Muscle layer of colon (tissue), 2 donors: Measurements from ENCODE around the gene GABRD.

Source experiments
- H3K27ac ChIP-seq: one replicate; pipeline ENCODE4 v1.7.0; 2013; ENCODE audit warnings: low read depth, mild to moderate bottlenecking, low read length, moderate library complexity
- H3K27me3 ChIP-seq, 2 donors: one replicate each; pipeline ENCODE4 v1.7.0; 2013; ENCODE audit warnings: low read length in 2 of 2, mild to moderate bottlenecking in 2 of 2; ENCODE audit not compliant: insufficient read depth in 2 of 2, control insufficient read depth in 1 of 2
- H3K36me3 ChIP-seq: one replicate; pipeline ENCODE4 v1.7.0; 2013; ENCODE audit warnings: mild to moderate bottlenecking, low read length; ENCODE audit not compliant: insufficient read depth
- H3K4me1 ChIP-seq: one replicate; pipeline ENCODE4 v1.7.0; 2013; ENCODE audit warnings: mild to moderate bottlenecking, low read length; ENCODE audit not compliant: insufficient read depth
- H3K4me3 ChIP-seq, 2 donors: one replicate each; pipeline ENCODE4 v1.7.0; 2013; ENCODE audit warnings: low read length in 2 of 2, low read depth in 1 of 2, mild to moderate bottlenecking in 1 of 2, moderate library complexity in 1 of 2
- H3K9ac ChIP-seq: one replicate; pipeline ENCODE4 v1.7.0; 2013; ENCODE audit warnings: low read length
- H3K9me3 ChIP-seq: one replicate; pipeline ENCODE4 v1.7.0; 2013; ENCODE audit warnings: mild to moderate bottlenecking, low read length
- donor health status: abdominal sarcoma.
- donor health status: Adenocarcinoma of cecum.

GABRD gene

GRCh38 chr1:2046174-2046917 lies 27.2 kb downstream of the GABRD start:
- no peak overlapping the region for H3K27ac ChIP-seq
- H3K36me3 ChIP-seq: no peaks in the 10 kb centered on the region
- no peaks in the 10 kb centered on the region for H3K9me3 ChIP-seq
- no peak overlapping the region for H3K9ac ChIP-seq
- peaks cover 6 to 60% of the 10 kb centered on the region in 2 donors for H3K27me3 ChIP-seq
- H3K4me1 ChIP-seq: peaks cover 6% of the 10 kb centered on the region
- H3K4me3 ChIP-seq: no peak overlapping the region

DNA sequence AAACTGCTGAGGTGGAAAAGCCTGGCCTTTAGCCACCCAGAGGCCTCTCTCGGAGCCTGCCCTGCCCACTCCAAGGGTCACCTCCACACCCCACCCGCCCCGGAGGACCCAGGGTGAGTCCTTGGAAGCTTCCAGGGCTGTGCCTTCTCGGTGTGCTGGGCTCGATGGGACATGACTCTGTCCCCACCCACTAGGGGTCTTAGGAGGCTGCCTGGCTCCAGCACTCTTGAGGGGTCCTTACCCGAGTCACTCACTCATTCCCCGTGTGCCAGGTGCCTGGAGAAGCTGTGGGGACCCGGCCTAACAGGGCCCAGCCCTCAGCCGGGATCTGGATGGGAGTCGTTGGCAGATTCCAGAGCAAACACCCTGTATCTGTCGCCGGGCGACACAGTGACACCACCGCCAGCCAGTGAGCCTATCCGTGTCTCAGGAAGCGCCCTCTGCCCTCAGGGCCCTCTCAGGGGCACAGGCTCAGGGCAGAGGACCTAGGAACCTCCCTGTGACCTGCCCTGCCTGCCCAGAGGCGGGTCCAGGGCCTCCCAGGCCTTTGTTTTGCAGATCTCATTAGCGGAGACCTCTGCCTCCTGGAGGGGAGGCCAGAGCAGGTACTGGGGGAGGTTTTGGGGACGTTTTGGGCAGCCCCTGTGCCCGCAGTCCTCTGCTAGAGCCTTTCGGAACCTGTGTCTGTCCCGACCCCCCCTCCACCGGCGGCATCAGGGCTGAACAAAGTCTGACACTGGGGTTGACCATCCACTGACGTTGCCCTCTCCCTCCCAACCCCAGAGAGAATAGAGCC lies 28.0 kb downstream of the GABRD start:
- Histone ChIP-seq H3K9me3 (no peaks in the 10 kb centered on the region), H3K36me3 (no peaks in the 10 kb centered on the region), H3K27me3 (peaks cover 6 to 67% of the 10 kb centered on the region in 2 donors), H3K4me3 (no peak overlapping the region), H3K27ac (no peak overlapping the region), H3K9ac (no peak overlapping the region), H3K4me1 (peaks cover 6% of the 10 kb centered on the region)

DNA sequence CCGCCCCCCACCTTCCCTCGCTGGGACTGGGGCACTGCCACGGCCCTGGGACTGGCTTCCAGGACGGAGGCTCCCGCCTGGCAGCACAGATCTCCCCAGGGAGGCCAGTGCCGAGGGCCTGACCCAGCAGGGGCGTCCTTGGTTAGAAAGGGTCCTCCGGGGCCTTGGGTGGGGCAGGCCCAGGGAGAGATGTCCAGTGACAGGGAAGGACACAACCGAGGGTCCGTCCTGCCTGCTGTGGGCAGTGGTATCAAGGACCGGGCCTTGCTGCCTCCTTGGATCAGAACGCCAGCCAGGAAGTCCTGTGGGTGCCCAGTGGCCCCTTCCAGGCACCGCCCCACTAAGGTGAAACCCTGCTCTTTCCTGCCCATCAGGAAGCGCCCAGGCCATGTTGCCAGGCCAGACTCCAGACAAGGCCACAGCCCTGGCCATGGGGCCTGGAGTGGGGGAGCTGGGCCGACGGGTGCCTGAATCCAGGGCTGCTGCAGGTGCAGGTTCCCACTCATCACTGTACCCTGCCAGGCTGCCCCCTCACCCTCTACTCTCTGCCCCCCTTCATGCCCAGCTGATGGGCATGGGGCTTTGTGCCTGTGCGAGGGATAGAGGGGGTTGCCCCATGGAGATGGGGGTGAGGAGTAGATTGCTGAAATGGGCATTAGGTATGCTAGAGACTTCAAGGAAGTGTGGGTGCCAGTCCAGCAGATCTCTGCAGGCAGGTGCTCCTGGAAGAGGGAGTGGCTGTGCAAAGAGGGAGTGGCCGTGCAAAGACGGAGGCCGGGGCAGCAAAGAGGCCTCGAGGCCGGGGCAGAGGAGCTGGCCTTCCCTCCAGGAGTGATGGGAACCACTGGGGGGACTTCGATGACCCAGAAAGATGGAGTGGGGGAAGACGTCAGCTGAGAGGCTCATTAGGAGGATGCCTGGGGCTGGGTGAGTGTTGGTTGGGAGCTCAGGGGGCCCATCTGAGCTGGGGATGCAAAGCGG lies 28.9 kb downstream of the GABRD start:
- Histone ChIP-seq H3K4me3 (no peak overlapping the region), H3K27ac (no peak overlapping the region)

DNA sequence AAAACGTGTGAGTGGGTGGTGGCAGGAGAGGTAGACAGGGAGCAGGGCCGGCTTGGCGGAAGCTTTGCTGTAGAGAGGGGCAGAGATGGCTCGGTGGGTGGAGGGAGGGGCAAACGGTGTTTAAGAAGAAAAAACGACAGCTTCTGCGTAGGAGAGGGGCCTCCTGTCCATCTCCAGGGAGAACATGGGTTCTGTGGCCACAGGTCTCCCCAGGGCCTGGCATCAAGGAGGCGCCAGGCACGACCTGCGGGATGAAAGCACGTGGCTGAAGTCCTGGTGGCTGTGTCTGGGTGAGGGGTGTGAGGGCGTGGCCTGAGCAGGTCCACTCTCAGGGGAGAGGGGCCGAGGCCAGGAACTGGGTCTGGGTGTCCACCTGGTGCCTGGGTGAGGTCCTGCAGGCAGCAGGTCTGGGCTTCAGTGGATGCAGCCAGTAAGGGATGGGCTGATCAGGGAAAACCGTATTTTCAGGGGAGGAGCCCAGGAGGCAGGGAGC lies 30.1 kb downstream of the GABRD start:
- H3K27ac ChIP-seq: no peak overlapping the region
- H3K9me3 ChIP-seq: no peaks in the 10 kb centered on the region
- H3K4me1 ChIP-seq: peaks cover 6% of the 10 kb centered on the region
- H3K4me3 ChIP-seq: peak overlapping the region in 1 of 2 donors; percentile 27
- peaks cover 6 to 71% of the 10 kb centered on the region in 2 donors for H3K27me3 ChIP-seq
- H3K36me3 ChIP-seq: no peaks in the 10 kb centered on the region
- H3K9ac ChIP-seq: no peak overlapping the region

More for the DNA sequence above, 28.9 kb downstream of the GABRD start:
- no peaks in the 10 kb centered on the region for H3K9me3 ChIP-seq
- peaks cover 6% of the 10 kb centered on the region for H3K4me1 ChIP-seq
- no peaks in the 10 kb centered on the region for H3K36me3 ChIP-seq
- peaks cover 6 to 71% of the 10 kb centered on the region in 2 donors for H3K27me3 ChIP-seq
- H3K9ac ChIP-seq: no peak overlapping the region

DNA sequence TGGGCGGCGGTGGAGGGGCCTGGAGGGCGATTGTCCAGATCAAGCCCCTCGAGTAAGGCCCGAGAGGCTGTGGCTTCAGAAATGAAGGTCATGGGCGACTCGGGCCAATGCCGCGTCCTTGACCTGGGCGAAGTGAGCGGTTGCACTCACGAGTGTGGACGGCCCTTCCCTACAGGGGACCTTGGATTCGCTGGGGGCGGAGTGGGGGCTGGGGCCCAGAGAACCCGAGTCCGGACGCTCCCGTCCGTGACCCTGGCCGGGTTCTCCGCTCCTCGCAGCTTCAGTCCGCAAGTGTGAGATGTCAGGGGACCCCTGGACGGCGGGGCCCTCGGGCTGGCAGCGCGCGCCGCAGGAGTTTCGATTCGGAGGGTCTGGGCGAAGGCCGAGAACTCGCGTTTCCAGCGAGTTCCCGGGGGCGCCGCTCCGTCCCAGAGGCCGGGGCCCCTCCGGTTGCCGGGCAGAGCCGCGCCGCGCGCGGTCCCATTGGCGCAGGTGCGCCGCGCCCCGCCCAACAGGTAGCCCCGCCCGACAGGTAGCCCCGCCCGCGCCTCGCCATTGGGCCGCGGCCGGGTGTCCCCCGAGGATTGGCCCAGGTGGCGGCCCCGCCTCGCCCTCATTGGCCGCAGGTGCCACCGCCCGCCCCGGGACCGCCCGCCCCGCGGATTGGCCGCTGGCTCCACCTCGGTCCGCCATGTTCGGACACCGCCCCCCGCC lies 30.7 kb downstream of the GABRD start, which contains the start of gene PRKCZ:
TSS of gene PRKCZ (plus strand) at position 694 of the 714 bp plus-strand sequence. CDS start 220 bp downstream, outside the sequence.
- Histone ChIP-seq H3K27ac (no peak within 1 kb of the TSS), H3K4me3 (peak within 1 kb of the TSS; percentile 23 to 27), H3K27me3 (peaks cover 6 to 67% of the 10 kb centered on the region in 2 donors), H3K9me3 (no peaks in the 10 kb centered on the region), H3K4me1 (peaks cover 6% of the 10 kb centered on the region), H3K36me3 (no peaks in the 10 kb centered on the region), H3K9ac (no peak within 1 kb of the TSS)

DNA sequence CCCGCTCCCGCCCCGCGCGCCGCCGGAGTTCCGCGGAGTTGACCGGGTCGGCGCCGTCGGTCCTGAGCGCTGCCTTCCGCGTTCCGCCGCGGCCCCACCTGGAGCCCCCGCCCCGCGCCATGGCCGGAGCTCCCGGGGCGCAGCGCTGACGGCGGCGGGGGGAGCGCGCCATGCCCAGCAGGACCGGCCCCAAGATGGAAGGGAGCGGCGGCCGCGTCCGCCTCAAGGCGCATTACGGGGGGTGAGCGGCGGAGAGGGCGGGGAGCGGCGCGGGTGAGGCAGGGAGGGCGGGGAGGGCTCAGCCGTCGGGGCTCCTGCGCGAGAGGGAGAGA lies 31.3 kb downstream of the GABRD start:
- H3K9ac ChIP-seq: no peak overlapping the region
- H3K4me3 ChIP-seq: no peak overlapping the region

GRCh38 chr1:2050793-2051682 lies 31.9 kb downstream of the GABRD start:
- no peak overlapping the region for H3K27ac ChIP-seq
- no peaks in the 10 kb centered on the region for H3K36me3 ChIP-seq
- H3K4me1 ChIP-seq: no peaks in the 10 kb centered on the region
- H3K4me3 ChIP-seq: no peak overlapping the region
- no peak overlapping the region for H3K9ac ChIP-seq
- no peaks in the 10 kb centered on the region for H3K9me3 ChIP-seq
- peaks cover 6 to 57% of the 10 kb centered on the region in 2 donors for H3K27me3 ChIP-seq

More for the DNA sequence above, 31.3 kb downstream of the GABRD start:
- peaks cover 6 to 64% of the 10 kb centered on the region in 2 donors for H3K27me3 ChIP-seq
- H3K36me3 ChIP-seq: no peaks in the 10 kb centered on the region
- H3K9me3 ChIP-seq: no peaks in the 10 kb centered on the region
- H3K27ac ChIP-seq: no peak overlapping the region
- peaks cover 1% of the 10 kb centered on the region for H3K4me1 ChIP-seq

GRCh38 chr1:2052054-2052679 lies 33.0 kb downstream of the GABRD start:
- Histone ChIP-seq H3K4me3 (no peak overlapping the region), H3K36me3 (no peaks in the 10 kb centered on the region), H3K27me3 (peaks cover 6 to 46% of the 10 kb centered on the region in 2 donors), H3K9ac (no peak overlapping the region), H3K27ac (no peak overlapping the region), H3K4me1 (no peaks in the 10 kb centered on the region), H3K9me3 (no peaks in the 10 kb centered on the region)

DNA sequence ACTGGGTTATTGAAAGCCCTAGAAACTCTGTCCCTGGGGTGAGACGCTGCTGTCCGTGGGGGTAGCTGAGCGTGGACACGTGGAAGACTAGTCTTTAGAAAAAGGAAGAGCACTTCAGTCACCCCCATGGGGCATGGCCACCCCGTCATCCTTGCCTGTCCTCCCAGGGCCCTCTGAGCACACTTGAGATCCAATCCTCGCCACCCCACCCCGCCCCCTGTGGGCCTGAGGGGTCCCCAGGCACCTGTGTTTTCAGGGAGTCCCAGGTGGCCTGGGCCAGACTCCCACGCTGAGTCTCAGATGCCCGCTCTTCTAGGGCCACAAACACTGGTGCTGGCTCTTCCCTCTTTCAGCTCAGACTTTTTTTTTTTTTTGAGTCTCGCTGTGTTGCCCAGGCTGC lies 33.6 kb downstream of the GABRD start:
- peaks cover 6 to 41% of the 10 kb centered on the region in 2 donors for H3K27me3 ChIP-seq
- H3K4me1 ChIP-seq: no peaks in the 10 kb centered on the region
- no peak overlapping the region for H3K9ac ChIP-seq
- no peak overlapping the region for H3K4me3 ChIP-seq
- H3K36me3 ChIP-seq: no peaks in the 10 kb centered on the region
- H3K27ac ChIP-seq: no peak overlapping the region
- no peaks in the 10 kb centered on the region for H3K9me3 ChIP-seq
